ENCODE data around the gene TCN1. TPM values are rescaled to one million over a fixed set of nuclear protein-coding genes. Genes with fewer than 3 reads are reported as not detected.

TCN1 gene
- total and polyA plus RNA-seq, 11 donors: 0.11 to 0.53 TPM; not detected in 9

GRCh38 chr11:59867946-59868345 lies 1.7 kb upstream of the TCN1 start:
- Histone ChIP-seq H3K36me3 (no peaks in the 10 kb centered on the region), H3K27me3 (no peaks in the 10 kb centered on the region), H3K9me3 (peaks cover 0 to 12% (median 0%) of the 10 kb centered on the region in 12 donors), H3K27ac (no peak overlapping the region), H3K4me3 (no peak overlapping the region), H3K4me1 (no peaks in the 10 kb centered on the region)
- WGBS, 4 donors: 77 to 88% (median 84%) methylated on average over 2 of the region's 2 CpGs
- TF ChIP-seq POLR2A (IDR thresholded peaks at IDR 0.05) (no peak), CTCF (IDR thresholded peaks at IDR 0.05) (no peak)
- DNase-seq (no peak), ATAC-seq (no peak)
- intact Hi-C loops (cut with DNase I): no loop called here

GRCh38 chr11:59866836-59867235 lies 549 bp upstream of the TCN1 start:
- no peaks in the 10 kb centered on the region for H3K27me3 ChIP-seq
- TF ChIP-seq POLR2A (IDR thresholded peaks at IDR 0.05) (no peak), CTCF (IDR thresholded peaks at IDR 0.05) (no peak)
- 68 to 88% (median 81%) methylated on average over 1 of the region's 1 CpG for WGBS, 4 donors
- DNase-seq: no peak
- no peak overlapping the region for H3K4me3 ChIP-seq
- no peaks in the 10 kb centered on the region for H3K4me1 ChIP-seq
- no peaks in the 10 kb centered on the region for H3K36me3 ChIP-seq
- intact Hi-C loops (cut with DNase I): no loop called here
- peaks cover 0 to 12% (median 0%) of the 10 kb centered on the region in 12 donors for H3K9me3 ChIP-seq
- no peak overlapping the region for H3K27ac ChIP-seq
- ATAC-seq: no peak

- ATAC-seq (no peak), DNase-seq (no peak)
- WGBS, 4 donors: 60 to 74% (median 67%) methylated on average over 1 of the region's 1 CpG
- H3K27ac ChIP-seq: no peak overlapping the region
- intact Hi-C loops (cut with DNase I): no loop called here
- H3K4me3 ChIP-seq: no peak overlapping the region
- TF ChIP-seq CTCF (IDR thresholded peaks at IDR 0.05) (no peak), POLR2A (IDR thresholded peaks at IDR 0.05) (no peak)
- H3K4me1 ChIP-seq: no peaks in the 10 kb centered on the region
- no peaks in the 10 kb centered on the region for H3K9me3 ChIP-seq
- no peaks in the 10 kb centered on the region for H3K36me3 ChIP-seq
- no peaks in the 10 kb centered on the region for H3K27me3 ChIP-seq
Measured at GRCh38 chr11:59865031-59865430, 1.3 kb downstream of the TCN1 start.

DNA sequence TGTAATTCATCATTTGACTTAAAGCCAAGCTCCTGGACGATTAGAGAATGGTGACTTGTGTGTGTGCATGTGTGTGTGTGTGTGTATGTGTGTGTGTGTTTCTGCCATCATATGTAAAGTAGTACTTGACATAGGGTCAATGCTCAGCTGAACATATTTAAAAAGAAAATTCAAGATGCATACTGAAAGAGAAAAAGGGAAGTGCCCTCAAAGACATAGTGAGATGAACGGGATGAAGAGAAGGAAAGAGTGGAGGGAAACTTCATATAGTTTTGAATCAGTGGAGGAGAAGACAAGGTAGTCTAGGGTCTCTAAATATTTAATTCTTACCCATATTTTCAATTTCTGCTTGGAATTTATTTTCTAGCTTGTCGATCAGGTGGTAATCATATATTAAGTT lies 4.0 kb downstream of the TCN1 start:
- Histone ChIP-seq H3K4me3 (no peak overlapping the region), H3K4me1 (no peaks in the 10 kb centered on the region), H3K9me3 (no peaks in the 10 kb centered on the region), H3K27ac (no peak overlapping the region), H3K36me3 (no peaks in the 10 kb centered on the region), H3K27me3 (no peaks in the 10 kb centered on the region)
- 67 to 71% (median 68%) methylated on average over 3 of the region's 3 CpGs for WGBS, 4 donors
- no peak for TF ChIP-seq POLR2A (IDR thresholded peaks at IDR 0.05)
- TF ChIP-seq CTCF (IDR thresholded peaks at IDR 0.05): no peak
- DNase-seq: no peak
- ATAC-seq: no peak
- intact Hi-C loops (cut with DNase I): no loop called here
